ENCODE measurements around the gene SORCS2. TPM values are rescaled to one million over a fixed set of nuclear protein-coding genes. Genes with fewer than 3 reads are reported as not detected.

SORCS2 gene
- polyA plus RNA-seq, 3 donors: 0.46 to 0.55 TPM; not detected in 1

DNA sequence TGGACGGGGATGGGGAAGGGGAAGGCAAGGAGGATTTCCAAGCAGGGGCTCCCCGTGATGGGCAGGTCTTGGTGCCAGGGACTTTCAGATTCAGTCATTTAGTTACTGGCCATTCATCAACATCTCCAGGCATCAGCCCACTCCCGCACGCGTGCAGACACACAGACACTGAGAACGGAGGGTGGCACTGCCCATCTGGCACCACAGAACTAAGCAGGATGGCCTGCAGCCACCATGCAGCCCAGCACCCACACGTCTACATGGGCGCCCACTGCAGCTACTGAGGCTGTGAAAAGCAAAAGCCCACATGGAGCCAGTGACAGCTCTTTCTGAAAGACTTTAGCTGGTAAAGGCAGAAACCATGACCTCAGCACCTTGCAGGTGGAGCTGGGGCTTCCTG, 418.5 kb downstream of the SORCS2 start:
- TF ChIP-seq, protein P1, sequence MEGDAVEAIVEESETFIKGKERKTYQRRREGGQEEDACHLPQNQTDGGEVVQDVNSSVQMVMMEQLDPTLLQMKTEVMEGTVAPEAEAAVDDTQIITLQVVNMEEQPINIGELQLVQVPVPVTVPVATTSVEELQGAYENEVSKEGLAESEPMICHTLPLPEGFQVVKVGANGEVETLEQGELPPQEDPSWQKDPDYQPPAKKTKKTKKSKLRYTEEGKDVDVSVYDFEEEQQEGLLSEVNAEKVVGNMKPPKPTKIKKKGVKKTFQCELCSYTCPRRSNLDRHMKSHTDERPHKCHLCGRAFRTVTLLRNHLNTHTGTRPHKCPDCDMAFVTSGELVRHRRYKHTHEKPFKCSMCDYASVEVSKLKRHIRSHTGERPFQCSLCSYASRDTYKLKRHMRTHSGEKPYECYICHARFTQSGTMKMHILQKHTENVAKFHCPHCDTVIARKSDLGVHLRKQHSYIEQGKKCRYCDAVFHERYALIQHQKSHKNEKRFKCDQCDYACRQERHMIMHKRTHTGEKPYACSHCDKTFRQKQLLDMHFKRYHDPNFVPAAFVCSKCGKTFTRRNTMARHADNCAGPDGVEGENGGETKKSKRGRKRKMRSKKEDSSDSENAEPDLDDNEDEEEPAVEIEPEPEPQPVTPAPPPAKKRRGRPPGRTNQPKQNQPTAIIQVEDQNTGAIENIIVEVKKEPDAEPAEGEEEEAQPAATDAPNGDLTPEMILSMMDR (IDR thresholded peaks at IDR 0.05): no peak
- Mint-ChIP-seq H3K4me1 (peaks cover 6% of the 10 kb centered on the region), H3K9me3 (peaks cover 0 to 3% (median 0%) of the 10 kb centered on the region in 7 donors), H3K27ac (no peak overlapping the region), H3K36me3 (no peaks in the 10 kb centered on the region), H3K4me3 (peak overlapping the region in 1 of 2 donors; percentile 27), H3K27me3 (ENCODE audit: low read depth in 3 of 3) (peaks cover 7 to 14% (median 10%) of the 10 kb centered on the region in 3 donors)
- H3K36me3 ChIP-seq (replicated peaks in 1 of 2; ENCODE audit: control insufficient read depth in 1 of 2, insufficient read depth in 2 of 2, low read length in 2 of 2): no peaks in the 10 kb centered on the region
- no peaks in the 10 kb centered on the region for H4K20me1 ChIP-seq (ENCODE audit: insufficient read depth, low read length)
- no peak overlapping the region for H3K9ac ChIP-seq (ENCODE audit: insufficient read depth, low read length, poor library complexity, severe bottlenecking)
- no peak for DNase-seq
- no peaks in the 10 kb centered on the region for H3K27me3 ChIP-seq (ENCODE audit: control insufficient read depth in 2 of 2, insufficient read depth in 2 of 2, low read length in 2 of 2)
- H3K9me3 ChIP-seq (replicated peaks in 1 of 2; ENCODE audit: control insufficient read depth in 1 of 2, insufficient read depth in 1 of 2, low read length in 2 of 2): no peaks in the 10 kb centered on the region
- intact Hi-C loops (cut with micrococcal nuclease): no loop called here
- H3K4me1 ChIP-seq (ENCODE audit: control insufficient read depth in 1 of 2, insufficient read depth in 2 of 2, low read length in 2 of 2): no peaks in the 10 kb centered on the region
- 94% methylated on average over 7 of the region's 8 CpGs for WGBS (ENCODE audit: insufficient coverage)
- no peak overlapping the region for H3K4me2 ChIP-seq (replicated peaks; ENCODE audit: extremely low read depth, low read length, poor library complexity, severe bottlenecking)
- H3K79me2 ChIP-seq (ENCODE audit: insufficient read depth, low read length): no peaks in the 10 kb centered on the region
- H2AFZ ChIP-seq (ENCODE audit: insufficient read depth, low read depth, low read length, poor library complexity, severe bottlenecking): no peak overlapping the region
- no peak overlapping the region for H3K27ac ChIP-seq (ENCODE audit: low read depth in 1 of 2, low read length in 2 of 2)
- H3K4me3 ChIP-seq (replicated peaks in 1 of 3; ENCODE audit: low read depth in 2 of 3, low read length in 3 of 3): no peak overlapping the region

DNA sequence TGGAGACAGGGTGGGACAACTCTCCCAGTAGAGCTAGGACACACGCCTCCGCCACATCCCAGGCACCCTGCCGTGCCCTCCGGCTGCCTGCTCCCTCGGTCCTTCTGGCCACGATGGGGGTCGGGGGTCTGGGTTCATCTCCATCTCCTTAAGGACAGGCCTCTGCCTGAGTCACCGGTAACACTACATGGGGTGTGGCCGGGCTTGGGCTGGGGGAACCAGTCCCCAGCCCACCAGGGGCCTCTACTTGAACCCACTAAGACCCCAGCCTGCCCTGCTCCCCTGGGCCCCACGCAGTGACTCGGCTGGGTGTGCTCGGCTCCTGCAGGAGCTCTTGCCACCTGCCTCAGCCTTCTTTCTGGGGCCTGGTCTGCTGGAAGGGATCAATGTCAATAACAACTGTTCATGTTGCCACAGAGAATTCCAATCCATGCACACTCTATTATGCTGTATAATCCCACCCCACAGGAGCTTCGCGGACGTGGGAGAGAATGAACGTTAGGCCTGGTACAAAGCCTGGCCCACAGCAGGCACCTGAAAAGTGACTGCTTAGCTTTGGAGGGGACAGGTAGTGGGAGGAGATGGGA, 420.1 kb downstream of the SORCS2 start:
- Mint-ChIP-seq H3K9me3 (peaks cover 0 to 3% (median 0%) of the 10 kb centered on the region in 7 donors), H3K36me3 (no peaks in the 10 kb centered on the region), H3K4me1 (peaks cover 6% of the 10 kb centered on the region), H3K4me3 (no peak overlapping the region), H3K27ac (peak overlapping the region in 1 of 7 donors; percentile 80), H3K27me3 (ENCODE audit: low read depth in 3 of 3) (peaks cover 6 to 10% (median 9%) of the 10 kb centered on the region in 3 donors)
- no peaks in the 10 kb centered on the region for H4K20me1 ChIP-seq (ENCODE audit: insufficient read depth, low read length)
- 91% methylated on average over 14 of the region's 16 CpGs for WGBS (ENCODE audit: insufficient coverage)
- no peak overlapping the region for H3K9ac ChIP-seq (ENCODE audit: insufficient read depth, low read length, poor library complexity, severe bottlenecking)
- TF ChIP-seq, protein P1 (IDR thresholded peaks at IDR 0.05): no peak
- H3K4me1 ChIP-seq (ENCODE audit: control insufficient read depth in 1 of 2, insufficient read depth in 2 of 2, low read length in 2 of 2): no peaks in the 10 kb centered on the region
- H2AFZ ChIP-seq (ENCODE audit: insufficient read depth, low read depth, low read length, poor library complexity, severe bottlenecking): no peak overlapping the region
- H3K36me3 ChIP-seq (replicated peaks in 1 of 2; ENCODE audit: control insufficient read depth in 1 of 2, insufficient read depth in 2 of 2, low read length in 2 of 2): no peaks in the 10 kb centered on the region
- no peak overlapping the region for H3K27ac ChIP-seq (ENCODE audit: low read depth in 1 of 2, low read length in 2 of 2)
- H3K4me3 ChIP-seq (replicated peaks in 1 of 3; ENCODE audit: low read depth in 2 of 3, low read length in 3 of 3): no peak overlapping the region
- intact Hi-C loops (cut with micrococcal nuclease): no loop called here
- H3K79me2 ChIP-seq (ENCODE audit: insufficient read depth, low read length): no peaks in the 10 kb centered on the region
- no peak for DNase-seq
- no peak overlapping the region for H3K4me2 ChIP-seq (replicated peaks; ENCODE audit: extremely low read depth, low read length, poor library complexity, severe bottlenecking)
- no peaks in the 10 kb centered on the region for H3K9me3 ChIP-seq (replicated peaks in 1 of 2; ENCODE audit: control insufficient read depth in 1 of 2, insufficient read depth in 1 of 2, low read length in 2 of 2)
- no peaks in the 10 kb centered on the region for H3K27me3 ChIP-seq (ENCODE audit: control insufficient read depth in 2 of 2, insufficient read depth in 2 of 2, low read length in 2 of 2)

Measured in CD14-positive monocyte (primary cell).